Hematopoietic multipotent progenitor cell treated with erythropoietin and hydrocortisone succinate and interleukin-3 and kit ligand, for 15 days (in vitro differentiated cells): Measurements from ENCODE around the gene STK17A.
"Not testable (repeated sequence)": the region's sequence is repeated elsewhere in the genome, so short reads cannot be mapped to it uniquely, and the experiment has no call there.

Experiments used
- DNase-seq: peaks from one replicate; pipeline ENCODE4 v3.0.0-alpha.2; 2015; ENCODE audit warnings: low spot score

The STK17A gene

GRCh38 chr7:43658718-43659548, 76.0 kb downstream of the STK17A start:
- DNase-seq, result no peak

- DNase-seq, result no peak
Measured at GRCh38 chr7:43659549-43659896, 76.6 kb downstream of the STK17A start.

- no peak for DNase-seq
Measured at GRCh38 chr7:43660141-43660540, 77.2 kb downstream of the STK17A start.

- DNase-seq, result no peak
Measured at GRCh38 chr7:43664681-43665080, 81.8 kb downstream of the STK17A start.

- DNase-seq, result no peak
Measured at GRCh38 chr7:43666938-43667337, 84.0 kb downstream of the STK17A start.

GRCh38 chr7:43668035-43668434, 85.1 kb downstream of the STK17A start:
- DNase-seq, result no peak

GRCh38 chr7:43669286-43670081, 86.6 kb downstream of the STK17A start:
- no peak for DNase-seq

GRCh38 chr7:43671521-43671920, 88.6 kb downstream of the STK17A start:
- DNase-seq, result no peak

GRCh38 chr7:43673243-43673976, 90.5 kb downstream of the STK17A start:
- not testable (repeated sequence) for DNase-seq

- DNase-seq, result peak; percentile 47
Measured at GRCh38 chr7:43674559-43675436, 91.9 kb downstream of the STK17A start.
